HL-60 (cell line): Measurements from ENCODE around the gene NADSYN1.

Experiments used
- DNase-seq, 2 experiments: peaks; one replicate each; pipeline ENCODE4 v3.0.0-alpha.2; 2010 to 2020; ENCODE audit warnings: low read depth in 1 of 2, low spot score in 1 of 2
- H3K27ac ChIP-seq: fragments of 250-450 bp; sonication (Bioruptor Pico); replicated peaks from 2 replicates; pipeline ENCODE4 v1.5.1; 2020; ENCODE audit warnings: mild to moderate bottlenecking, moderate library complexity
- H3K27me3 ChIP-seq: fragments of 250-450 bp; sonication (Bioruptor Pico); 2 replicates; pipeline ENCODE4 v1.5.1; 2021; ENCODE audit warnings: mild to moderate bottlenecking, moderate library complexity; ENCODE audit not compliant: insufficient read depth, poor library complexity, severe bottlenecking
- H3K4me3 ChIP-seq: replicated peaks from 2 replicates; pipeline ENCODE4 v1.5.1; 2011; ENCODE audit warnings: mild to moderate bottlenecking, control low read depth, low read length; ENCODE audit not compliant: insufficient read depth
- GABPA ChIP-seq: IDR thresholded peaks from 2 replicates; pipeline ENCODE4 v1.6.1; 2012; ENCODE audit warnings: low read depth
- POLR2AphosphoS5 ChIP-seq: IDR thresholded peaks from 2 replicates; pipeline ENCODE4 v1.6.1; 2012; ENCODE audit warnings: low read depth
- REST ChIP-seq: IDR thresholded peaks from 2 replicates; pipeline ENCODE4 v1.6.1; 2012; ENCODE audit warnings: low read depth; ENCODE audit not compliant: insufficient replicate concordance
- SPI1 ChIP-seq: IDR thresholded peaks from 2 replicates; pipeline ENCODE4 v1.6.1; 2012; ENCODE audit warnings: low read depth, mild to moderate bottlenecking, borderline replicate concordance
- TF ChIP-seq, protein P1 (sequence below): IDR thresholded peaks from one replicate; pipeline ENCODE4 v1.5.1; 2011; ENCODE audit warnings: low read length, control low read depth, inconsistent platforms; ENCODE audit not compliant: insufficient read depth

NADSYN1 gene

DNA sequence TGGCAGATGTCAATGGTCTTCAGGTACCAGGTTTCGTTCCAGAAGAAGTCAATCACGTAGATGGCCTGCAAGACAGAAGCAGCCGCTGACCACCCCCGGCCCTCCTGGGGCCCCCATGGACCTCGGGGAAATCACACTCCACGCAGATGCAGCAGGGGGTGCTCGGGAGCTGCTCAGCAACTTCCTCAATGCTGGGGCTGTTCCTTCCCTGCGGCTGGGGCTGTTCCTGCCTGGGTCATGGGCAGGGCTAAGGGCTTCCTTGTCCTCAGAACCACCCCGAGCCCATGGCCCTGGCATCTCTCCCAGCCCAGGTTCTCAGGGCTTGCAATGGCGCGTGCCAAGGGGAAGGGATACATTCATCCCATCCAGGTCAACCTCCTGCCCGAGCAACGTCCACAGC is 15.1 kb upstream of the NADSYN1 start:
- no peaks in the 10 kb centered on the region for H3K27me3 ChIP-seq
- H3K27ac ChIP-seq: no peak overlapping the region
- TF ChIP-seq POLR2AphosphoS5 (no peak), SPI1 (peak; percentile 26; the same call in 1 of the 2 replicates)
- no peak overlapping the region for H3K4me3 ChIP-seq
- DNase-seq: peak in 1 of 2 experiments; percentile 36

- no peaks in the 10 kb centered on the region for H3K27me3 ChIP-seq
- TF ChIP-seq SPI1 (no peak), GABPA (no peak)
- no peak for DNase-seq
- no peak overlapping the region for H3K4me3 ChIP-seq
- no peak overlapping the region for H3K27ac ChIP-seq
Observed at GRCh38 chr11:71438650-71439049, 14.4 kb upstream of the NADSYN1 start.

DNA sequence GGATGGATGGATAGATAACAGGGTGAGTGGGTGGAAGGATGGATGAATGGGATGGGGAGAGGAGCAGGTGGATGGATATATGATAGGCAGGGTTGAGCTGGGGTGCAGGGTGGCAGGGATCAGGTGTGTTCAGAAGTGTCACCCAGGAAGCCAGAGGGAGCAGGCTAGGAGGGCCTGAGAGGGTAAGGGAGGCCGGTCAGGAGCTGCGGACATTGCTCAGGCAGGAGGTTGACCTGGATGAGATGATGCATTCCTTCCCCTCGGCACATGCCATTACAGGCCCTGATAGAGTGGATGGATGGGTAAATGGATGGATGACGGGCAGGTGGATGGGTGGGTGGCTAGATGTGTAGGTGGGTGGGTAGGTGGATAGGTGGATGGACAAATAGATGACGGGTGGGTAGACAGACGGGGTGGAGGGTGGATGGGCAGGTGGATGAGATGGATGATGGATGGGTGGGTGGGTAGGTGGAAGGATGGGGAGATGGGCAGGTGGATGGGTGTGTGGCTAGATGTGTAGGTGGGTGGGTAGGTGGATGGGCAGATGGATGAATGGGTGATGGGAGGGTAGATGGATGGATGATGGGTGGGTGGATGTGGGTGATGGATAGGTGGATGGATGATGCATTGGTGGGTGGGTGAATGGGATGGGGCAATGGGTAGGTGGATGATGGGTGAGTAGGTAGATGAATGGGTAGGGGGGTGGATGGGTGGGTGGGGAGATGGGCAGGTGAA is 12.8 kb upstream of the NADSYN1 start:
- TF ChIP-seq POLR2AphosphoS5: no peak
- no peak for TF ChIP-seq REST
- TF ChIP-seq GABPA: no peak
- no peak for TF ChIP-seq SPI1
- no peak overlapping the region for H3K4me3 ChIP-seq
- H3K27ac ChIP-seq: no peak overlapping the region
- no peak for DNase-seq
- H3K27me3 ChIP-seq: no peaks in the 10 kb centered on the region

DNA sequence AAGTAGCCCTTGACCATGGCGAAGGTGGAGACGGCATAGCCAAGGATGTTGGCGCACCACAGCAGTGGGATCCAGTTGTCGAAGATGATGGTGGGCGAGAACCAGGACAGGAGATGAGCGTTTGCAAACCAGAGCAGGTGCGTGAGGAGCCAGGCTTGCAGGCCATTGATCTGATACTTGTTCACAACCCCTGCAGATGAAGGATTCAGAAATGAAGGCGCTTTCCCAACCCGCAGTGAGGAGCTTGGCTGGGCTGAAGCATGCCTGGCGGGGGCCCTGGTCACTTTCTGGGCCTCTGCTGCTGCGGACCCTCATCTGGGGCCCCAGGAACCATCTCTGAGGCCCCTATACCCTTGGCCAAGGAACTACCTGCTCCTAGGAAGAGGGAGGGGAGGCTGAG is 11.8 kb upstream of the NADSYN1 start:
- Histone ChIP-seq H3K27me3 (no peaks in the 10 kb centered on the region), H3K27ac (no peak overlapping the region), H3K4me3 (no peak overlapping the region)
- no peak for DNase-seq
- TF ChIP-seq POLR2AphosphoS5 (no peak), GABPA (no peak), SPI1 (no peak), REST (no peak)
- TF ChIP-seq, protein P1, sequence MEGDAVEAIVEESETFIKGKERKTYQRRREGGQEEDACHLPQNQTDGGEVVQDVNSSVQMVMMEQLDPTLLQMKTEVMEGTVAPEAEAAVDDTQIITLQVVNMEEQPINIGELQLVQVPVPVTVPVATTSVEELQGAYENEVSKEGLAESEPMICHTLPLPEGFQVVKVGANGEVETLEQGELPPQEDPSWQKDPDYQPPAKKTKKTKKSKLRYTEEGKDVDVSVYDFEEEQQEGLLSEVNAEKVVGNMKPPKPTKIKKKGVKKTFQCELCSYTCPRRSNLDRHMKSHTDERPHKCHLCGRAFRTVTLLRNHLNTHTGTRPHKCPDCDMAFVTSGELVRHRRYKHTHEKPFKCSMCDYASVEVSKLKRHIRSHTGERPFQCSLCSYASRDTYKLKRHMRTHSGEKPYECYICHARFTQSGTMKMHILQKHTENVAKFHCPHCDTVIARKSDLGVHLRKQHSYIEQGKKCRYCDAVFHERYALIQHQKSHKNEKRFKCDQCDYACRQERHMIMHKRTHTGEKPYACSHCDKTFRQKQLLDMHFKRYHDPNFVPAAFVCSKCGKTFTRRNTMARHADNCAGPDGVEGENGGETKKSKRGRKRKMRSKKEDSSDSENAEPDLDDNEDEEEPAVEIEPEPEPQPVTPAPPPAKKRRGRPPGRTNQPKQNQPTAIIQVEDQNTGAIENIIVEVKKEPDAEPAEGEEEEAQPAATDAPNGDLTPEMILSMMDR: no peak

DNA sequence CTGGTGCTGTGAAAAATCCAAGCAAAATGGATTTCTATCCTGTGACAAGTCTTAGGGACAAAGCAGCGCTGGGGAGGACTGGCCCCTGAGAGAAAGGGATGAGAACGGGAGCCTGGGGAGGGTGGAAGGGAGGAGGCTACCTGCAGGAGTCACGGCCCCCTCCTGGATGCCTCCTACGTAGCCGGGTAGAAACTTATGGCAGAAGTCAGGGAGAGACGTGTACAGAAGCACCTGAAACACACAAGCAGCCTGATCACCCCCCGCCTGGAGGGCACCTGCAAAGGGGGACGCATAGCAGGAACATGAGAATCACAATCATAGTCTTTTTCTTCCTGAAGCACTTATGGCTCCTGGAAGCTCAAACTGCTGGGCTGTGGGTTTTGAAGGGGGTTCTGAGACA is 10.9 kb upstream of the NADSYN1 start:
- TF ChIP-seq SPI1 (no peak), REST (no peak), GABPA (no peak), POLR2AphosphoS5 (no peak)
- TF ChIP-seq, protein P1: no peak
- no peaks in the 10 kb centered on the region for H3K27me3 ChIP-seq
- H3K4me3 ChIP-seq: no peak overlapping the region
- no peak overlapping the region for H3K27ac ChIP-seq
- DNase-seq: no peak
